M059J (cell line): ENCODE measurements around the gene VPS37C. TPM values are rescaled to one million over a fixed set of nuclear protein-coding genes. Genes with fewer than 3 reads are reported as not detected.
"Not testable (repeated sequence)": the region's sequence is repeated elsewhere in the genome, so short reads cannot be mapped to it uniquely, and the experiment has no call there.

Experiments used
- DNase-seq: peaks from one replicate; pipeline ENCODE4 v3.0.0-alpha.2; 2012; ENCODE audit warnings: low read depth
- total RNA-seq: library from RNA; depleted of rRNA; stranded (reverse); fragments of >200 nt; shearing (Covaris generic); gene quantifications from 2 replicates; pipeline ENCODE4 v1.2.3, GENCODE V29; 2014; rRNA removed

Gene VPS37C
- 8.0 and 15.1 TPM in 2 replicates for total RNA-seq

GRCh38 chr11:61161190-61162091 lies at the start of gene VPS37C:
Gene VPS37C, minus strand, starts transcription at chr11:61161426. Its CDS starts 22,597 bp downstream, at chr11:61138829.
- peak; percentile 81 for DNase-seq

- not testable (repeated sequence) for DNase-seq
These were observed 49.4 kb upstream of the VPS37C start for GRCh38 chr11:61210629-61211028.

GRCh38 chr11:61207636-61208310 lies 46.5 kb upstream of the VPS37C start:
- DNase-seq = not testable (repeated sequence)

GRCh38 chr11:61204502-61205059 lies 43.4 kb upstream of the VPS37C start:
- DNase-seq = not testable (repeated sequence)

GRCh38 chr11:61203873-61204272 lies 42.6 kb upstream of the VPS37C start:
- DNase-seq = not testable (repeated sequence)

GRCh38 chr11:61202950-61203746 lies 41.9 kb upstream of the VPS37C start, which contains the start of gene PGA3:
Gene PGA3, plus strand, starts transcription at chr11:61203515. Its CDS starts 50 bp downstream, at chr11:61203565.
- DNase-seq = not testable (repeated sequence)

GRCh38 chr11:61201476-61201875 lies 40.2 kb upstream of the VPS37C start:
- DNase-seq = no peak

GRCh38 chr11:61198948-61199523 lies 37.8 kb upstream of the VPS37C start:
- no peak for DNase-seq

GRCh38 chr11:61198361-61198760 lies 37.1 kb upstream of the VPS37C start:
- no peak for DNase-seq

- no peak for DNase-seq
These were observed 34.5 kb upstream of the VPS37C start for GRCh38 chr11:61195719-61196118.

- DNase-seq = no peak
These were observed 33.9 kb upstream of the VPS37C start for GRCh38 chr11:61194981-61195695.

GRCh38 chr11:61194169-61194671 lies 33.0 kb upstream of the VPS37C start:
- no peak for DNase-seq

GRCh38 chr11:61193596-61193995 lies 32.4 kb upstream of the VPS37C start:
- no peak for DNase-seq

GRCh38 chr11:61189933-61190332 lies 28.7 kb upstream of the VPS37C start:
- no peak for DNase-seq

- peak; percentile 59 for DNase-seq
These were observed 26.4 kb upstream of the VPS37C start for GRCh38 chr11:61187505-61188130.

- DNase-seq = no peak
These were observed 25.3 kb upstream of the VPS37C start for GRCh38 chr11:61186504-61186903.

- DNase-seq = no peak
These were observed 22.4 kb upstream of the VPS37C start for GRCh38 chr11:61183645-61184044.

- no peak for DNase-seq
These were observed 20.3 kb upstream of the VPS37C start for GRCh38 chr11:61181489-61181888.

- DNase-seq = not testable (repeated sequence)
These were observed 19.0 kb upstream of the VPS37C start for GRCh38 chr11:61180205-61180604.

- no peak for DNase-seq
These were observed 15.2 kb upstream of the VPS37C start for GRCh38 chr11:61176446-61176845.
